ENCODE results near the gene ZNF441.
"Not testable (repeated sequence)": the region's sequence is repeated elsewhere in the genome, so short reads cannot be mapped to it uniquely, and the experiment has no call there.

The ZNF441 gene

DNA sequence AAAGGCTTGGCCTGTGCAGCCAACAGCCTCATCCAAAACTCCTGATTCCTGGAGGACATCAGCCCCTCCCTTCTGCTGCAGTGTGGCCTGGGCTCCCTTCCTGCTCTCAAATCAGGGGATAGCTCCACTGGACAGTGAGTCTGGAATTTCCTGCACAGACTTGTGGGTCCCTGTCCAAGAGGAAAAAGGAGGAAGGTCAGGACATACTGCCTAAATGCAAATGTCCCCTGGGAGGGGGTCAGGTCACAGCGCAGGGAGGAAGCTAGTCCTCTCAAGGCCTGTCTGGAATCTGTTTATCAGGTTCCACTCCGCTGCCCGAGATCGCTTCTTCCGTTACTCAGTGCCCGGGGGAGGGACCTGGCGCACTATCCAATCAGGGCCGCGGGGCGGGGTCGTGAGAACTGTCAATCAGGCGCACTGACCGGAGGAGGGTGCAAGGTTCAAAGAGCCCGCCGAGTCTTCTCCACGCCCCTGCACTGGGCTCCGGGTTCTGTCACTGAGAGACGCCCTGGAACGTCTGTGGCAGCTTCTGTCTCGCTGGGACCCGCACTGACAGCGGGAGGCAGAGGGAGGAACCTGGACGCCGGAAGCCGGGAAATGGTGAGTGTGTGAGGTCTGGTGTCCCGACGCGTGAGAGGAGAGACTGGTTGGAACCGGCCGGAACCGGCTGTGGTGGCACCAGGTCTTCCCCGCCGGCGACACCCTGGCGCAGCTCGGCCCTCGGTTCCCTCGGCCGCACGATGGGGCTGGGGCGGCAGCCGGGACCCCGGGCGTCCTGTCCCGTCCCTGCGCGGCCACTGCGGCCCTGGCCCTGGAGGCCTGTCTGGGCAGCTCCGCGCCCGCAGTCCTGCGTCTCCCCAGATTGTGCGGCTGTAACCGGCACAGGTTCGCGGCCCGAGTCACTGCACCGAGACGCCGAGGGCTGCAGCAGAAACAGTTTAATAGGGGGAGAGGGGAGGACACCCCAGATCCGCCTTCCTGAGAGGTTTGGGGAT is at the start of gene ZNF441:
ZNF441 (plus strand) TSS at position 404 of the 995 bp plus-strand sequence; CDS start at position 598, 194 bp downstream.
- FAIRE-seq (peak; percentile 94), DNase-seq (ENCODE audit: insufficient read length, low spot score) (peak; percentile 72)

DNA sequence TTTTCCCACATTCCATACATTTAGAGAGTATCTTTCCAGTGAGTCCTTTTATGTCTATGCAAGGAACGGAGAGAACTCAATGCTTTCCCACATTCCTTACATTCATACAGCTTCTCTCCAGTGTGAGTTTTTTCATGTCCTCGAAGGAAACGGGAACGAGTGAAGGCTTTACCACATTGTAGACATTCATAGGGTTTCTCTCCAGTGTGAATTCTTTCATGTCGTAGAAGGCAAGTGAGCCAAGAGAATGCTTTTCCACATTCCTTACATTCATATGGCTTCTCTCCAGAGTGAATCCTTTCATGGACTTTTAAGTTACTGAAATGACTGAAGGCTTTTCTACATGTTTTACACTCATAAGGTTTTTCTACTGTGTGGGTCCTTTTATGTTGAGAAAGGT is 45.1 kb upstream of the ZNF441 start:
- FAIRE-seq (no peak), DNase-seq (ENCODE audit: insufficient read length, low spot score) (no peak)

DNA sequence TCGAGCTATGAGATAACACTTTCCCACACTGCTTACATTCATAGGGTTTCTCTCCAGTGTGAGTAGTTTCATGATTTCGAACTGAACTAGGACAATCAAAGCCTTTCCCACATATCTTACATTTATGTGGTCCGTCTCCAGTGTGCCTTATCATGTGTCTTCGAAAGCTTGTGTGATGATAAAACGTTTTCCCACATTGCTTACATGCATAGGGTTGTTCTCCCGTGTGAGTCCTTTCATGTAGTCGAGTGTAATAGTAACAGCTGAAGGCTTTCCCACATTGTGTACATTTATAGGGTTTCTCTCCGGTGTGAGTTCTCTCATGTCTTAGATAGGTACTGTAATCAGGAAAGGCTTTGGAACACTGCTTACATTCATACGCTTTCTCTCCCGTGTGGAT is 44.4 kb upstream of the ZNF441 start:
- DNase-seq (ENCODE audit: insufficient read length, low spot score) (no peak), FAIRE-seq (no peak)

DNA sequence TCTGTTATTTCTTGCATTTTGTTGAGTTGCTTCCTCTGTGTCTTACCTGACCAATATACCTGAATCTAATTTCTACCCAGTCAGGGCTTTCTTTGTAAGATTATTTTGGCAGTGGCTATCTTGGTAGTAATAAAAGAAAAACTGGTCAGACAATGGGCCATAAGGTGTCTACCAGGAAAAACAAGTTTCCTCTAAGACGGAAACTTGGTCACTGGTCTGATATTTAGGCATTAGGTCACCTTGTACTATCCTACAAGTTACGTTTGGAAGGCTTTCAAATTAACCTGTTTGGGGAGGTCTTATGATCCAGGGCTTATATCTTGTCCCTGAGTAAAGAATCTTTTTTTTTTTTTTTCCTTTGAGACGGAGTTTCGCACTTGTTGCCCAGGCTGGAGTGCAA is 37.2 kb upstream of the ZNF441 start:
- FAIRE-seq (no peak), DNase-seq (ENCODE audit: insufficient read length, low spot score) (no peak)

DNA sequence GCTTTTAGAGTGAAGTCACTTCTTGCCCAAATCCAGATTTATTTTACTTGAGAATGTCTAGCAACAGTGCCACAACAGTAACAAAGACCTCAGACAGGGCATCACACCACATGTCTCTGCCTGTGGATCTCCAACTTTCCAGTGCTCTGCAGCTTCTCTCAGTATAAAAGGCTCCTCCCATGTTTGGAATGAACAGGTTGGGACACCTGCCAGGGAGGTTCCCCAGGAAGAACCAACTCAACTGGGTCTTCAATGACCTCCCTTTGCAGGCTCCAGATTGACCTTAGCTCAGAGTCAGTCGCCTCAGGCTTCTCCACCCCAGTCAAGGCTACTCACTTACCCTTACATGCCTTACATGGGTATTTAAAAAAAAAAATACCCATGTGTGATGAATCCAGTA is 31.4 kb upstream of the ZNF441 start:
- no peak for DNase-seq (ENCODE audit: insufficient read length, low spot score)
- no peak for FAIRE-seq

DNA sequence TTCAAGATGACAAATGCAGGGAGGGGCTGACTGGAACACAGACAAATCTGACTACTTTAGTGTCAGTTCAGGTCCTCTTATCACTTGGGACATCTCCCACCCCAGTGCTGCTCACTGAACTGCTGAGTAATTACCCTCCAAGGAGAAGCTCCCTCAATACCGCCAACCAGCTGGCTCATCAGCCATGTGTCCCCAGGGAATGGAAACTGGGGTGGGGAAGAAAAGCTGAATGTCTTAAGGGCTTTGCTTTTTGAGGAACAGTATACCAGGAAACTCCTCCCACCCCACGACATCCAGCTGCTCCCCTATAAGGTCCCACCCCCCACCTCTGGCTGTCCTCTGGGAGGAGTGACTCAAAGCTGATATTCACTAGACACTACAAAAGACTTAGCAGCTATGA is 30.1 kb upstream of the ZNF441 start:
- DNase-seq (ENCODE audit: insufficient read length, low spot score) (peak; percentile 8), FAIRE-seq (no peak)

DNA sequence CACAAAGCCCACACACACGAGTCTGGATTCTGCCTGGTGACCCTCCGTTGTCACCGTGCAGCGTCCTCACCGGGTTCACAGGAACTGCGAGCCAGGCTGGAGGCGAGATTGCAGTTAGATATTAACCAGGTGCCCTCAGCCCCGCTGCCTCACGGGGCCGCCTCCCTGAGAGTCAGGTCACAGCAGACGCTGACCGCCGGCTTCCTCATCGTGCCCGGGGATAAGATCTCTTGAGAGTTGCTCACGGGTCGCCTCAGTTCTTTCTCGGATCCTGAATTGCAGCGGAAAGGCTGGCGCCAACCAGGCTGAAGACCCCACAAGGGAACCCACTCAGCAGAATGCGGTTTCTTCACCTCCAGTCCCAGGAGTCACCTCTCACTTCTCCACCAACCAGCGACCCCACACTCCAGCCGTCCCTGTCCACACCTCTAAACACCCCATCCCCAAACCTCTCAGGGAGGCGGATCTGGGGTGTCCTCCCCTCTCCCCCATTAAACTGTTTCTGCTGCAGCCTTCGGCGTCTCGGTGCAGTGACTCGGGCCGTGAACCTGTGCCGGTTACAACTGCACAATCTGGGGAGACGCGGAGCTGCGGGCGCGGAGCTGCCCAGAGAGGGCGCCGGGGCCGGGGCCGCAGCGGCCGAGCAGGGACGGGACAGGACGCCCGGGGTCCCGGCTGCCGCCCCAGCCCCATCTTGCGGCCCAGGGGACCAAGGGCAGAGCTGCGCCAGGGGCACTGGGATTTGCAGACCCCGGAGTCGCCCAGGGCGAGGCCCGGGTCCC is 28.6 kb upstream of the ZNF441 start:
- FAIRE-seq = peak; percentile 72
- DNase-seq (ENCODE audit: insufficient read length, low spot score) = peak; percentile 35

DNA sequence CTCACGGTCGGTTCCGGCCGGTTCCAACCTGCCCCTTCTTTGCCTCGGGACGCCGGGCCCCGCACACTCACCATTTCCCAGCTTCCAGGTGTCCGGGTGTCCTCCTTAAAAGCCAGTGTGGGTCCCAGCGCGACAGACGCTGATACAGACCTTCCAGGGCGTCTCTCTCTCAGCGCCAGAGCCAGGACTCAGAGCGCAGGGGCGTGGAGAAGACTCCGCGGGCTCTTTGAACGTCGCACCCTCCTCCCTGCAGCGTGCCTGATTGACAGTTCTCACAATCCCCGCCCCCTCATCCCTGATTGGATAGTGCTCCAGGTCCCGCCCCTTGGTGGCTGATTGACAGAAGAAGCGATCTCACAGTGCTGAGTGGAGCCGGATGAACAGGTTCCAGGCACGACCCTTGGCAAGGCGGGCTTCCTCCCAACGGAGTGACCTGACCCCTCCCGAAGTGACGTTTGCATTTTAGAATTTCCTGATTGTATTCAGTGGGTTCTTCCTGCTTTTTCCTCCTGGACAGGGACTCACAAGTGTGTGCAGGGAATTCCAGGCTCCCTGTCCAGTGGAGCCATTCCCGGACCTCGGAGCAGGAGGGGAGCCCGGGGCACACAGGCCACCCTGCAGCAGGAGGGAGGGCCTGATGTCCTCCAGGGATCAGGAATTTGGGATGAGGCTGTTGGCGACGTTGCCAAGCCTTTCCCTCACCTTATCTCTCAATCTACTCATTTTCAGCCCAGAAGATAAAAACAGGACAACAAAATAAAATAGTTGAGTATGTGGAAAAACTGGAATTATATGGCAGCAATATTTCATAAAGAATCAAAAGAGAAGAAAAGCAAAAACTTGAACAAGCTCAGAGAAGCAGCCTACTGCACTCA is 27.8 kb upstream of the ZNF441 start, which contains the start of gene ZNF823:
ZNF823 (minus strand) TSS at position 201 of the 875 bp plus-strand sequence; CDS start at position 74, 127 bp downstream.
- FAIRE-seq (peak; percentile 97), DNase-seq (ENCODE audit: insufficient read length, low spot score) (peak; percentile 79)

DNA sequence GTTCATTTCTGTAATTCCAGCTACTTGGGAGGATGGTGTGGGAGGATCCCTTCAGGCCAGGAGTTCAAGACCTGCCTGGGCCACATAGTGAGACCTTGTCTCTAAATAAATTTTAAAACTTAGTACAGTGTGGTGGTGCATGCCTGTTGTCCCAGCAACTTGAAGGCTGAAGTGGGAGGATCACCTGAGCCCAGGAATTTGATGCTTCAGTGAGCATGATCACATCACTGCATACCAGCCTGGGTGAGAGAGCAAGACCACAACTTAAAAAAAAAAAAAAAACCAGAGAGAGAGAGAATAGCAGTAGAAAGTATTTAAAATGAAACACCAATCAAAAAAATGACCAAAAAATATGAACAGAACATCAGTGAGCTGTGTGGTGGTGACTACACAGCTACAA is 20.9 kb upstream of the ZNF441 start:
- DNase-seq (ENCODE audit: insufficient read length, low spot score) = no peak
- FAIRE-seq = no peak

DNA sequence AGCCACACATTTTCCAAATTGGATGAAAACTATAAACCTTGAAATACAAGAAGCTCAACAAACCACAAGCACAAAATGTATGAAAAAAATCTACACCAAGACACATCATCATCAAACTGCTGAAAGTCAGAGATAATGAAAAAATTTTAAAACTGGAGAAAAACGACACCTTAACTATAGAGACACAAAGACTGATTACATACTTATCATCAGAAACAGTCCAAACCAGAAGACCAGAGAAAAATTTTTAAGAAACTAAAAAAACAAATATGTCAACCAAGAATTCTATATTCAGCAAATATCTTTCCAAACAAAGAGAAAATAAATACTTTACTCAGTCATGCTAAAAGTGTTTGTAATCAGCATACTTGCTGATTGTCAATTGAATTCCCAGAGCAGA is 19.5 kb upstream of the ZNF441 start:
- DNase-seq (ENCODE audit: insufficient read length, low spot score) = no peak
- FAIRE-seq = no peak

DNA sequence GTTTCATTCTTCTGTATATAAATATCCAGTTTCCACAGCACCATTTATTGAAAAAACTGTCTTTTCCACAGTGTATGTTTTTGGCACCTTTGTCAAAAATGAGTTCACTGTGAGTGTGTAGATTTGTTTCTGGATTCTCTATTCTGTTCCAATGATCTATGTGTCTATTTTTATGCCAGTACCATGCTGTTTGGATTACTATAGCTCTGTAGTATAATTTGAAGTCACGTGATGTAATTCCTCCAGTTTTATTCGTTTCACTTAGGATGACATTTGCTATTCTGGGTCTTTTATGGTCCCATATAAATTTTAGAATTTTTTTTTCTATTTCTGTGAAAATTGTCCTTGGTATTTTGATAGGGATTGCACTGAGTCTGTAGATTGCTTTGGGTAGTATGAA is 17.0 kb upstream of the ZNF441 start:
- no peak for DNase-seq (ENCODE audit: insufficient read length, low spot score)
- no peak for FAIRE-seq

DNA sequence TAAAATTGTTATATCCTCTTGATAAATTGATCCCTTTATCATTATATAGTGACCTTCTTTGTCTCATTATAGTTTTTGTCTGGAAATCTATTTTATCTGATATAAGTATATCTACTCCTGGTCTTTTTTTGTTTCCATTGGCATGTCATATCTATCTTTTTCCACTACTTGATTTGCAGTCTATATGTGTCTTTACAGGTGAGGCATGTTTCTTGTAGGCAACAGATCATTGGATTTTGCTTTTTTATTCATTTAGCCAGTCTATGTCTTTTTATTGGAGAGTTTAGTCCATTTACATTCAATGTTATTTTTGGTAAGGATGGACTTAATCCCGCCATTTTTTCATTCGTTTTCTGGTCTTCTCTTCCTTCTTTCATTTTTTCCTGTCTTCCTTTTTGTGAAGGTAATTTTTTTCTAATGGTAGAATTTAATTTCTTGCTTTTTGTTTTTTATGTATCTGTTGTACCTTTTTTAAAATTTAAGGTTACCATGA is 14.5 kb upstream of the ZNF441 start:
- DNase-seq (ENCODE audit: insufficient read length, low spot score) (no peak), FAIRE-seq (no peak)

DNA sequence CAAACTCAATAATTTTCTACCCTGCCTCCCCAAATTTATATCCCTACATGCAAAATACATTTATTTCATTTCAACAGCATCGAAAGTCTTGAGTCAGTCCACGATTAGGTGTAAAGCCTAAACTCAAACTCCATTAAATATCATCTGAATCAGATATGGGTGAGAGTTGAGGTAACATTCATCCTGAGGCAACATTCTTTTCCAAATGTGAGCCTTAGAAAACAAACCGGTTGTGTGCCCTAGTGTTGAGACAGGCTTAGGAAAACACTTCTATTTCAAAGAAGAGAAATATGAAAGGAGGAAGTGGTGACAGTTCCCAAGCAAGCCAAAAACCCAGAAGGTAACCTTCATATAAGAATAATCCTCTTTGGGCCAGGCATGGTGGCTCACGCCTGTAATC is 12.1 kb upstream of the ZNF441 start:
- FAIRE-seq = no peak
- no peak for DNase-seq (ENCODE audit: insufficient read length, low spot score)

DNA sequence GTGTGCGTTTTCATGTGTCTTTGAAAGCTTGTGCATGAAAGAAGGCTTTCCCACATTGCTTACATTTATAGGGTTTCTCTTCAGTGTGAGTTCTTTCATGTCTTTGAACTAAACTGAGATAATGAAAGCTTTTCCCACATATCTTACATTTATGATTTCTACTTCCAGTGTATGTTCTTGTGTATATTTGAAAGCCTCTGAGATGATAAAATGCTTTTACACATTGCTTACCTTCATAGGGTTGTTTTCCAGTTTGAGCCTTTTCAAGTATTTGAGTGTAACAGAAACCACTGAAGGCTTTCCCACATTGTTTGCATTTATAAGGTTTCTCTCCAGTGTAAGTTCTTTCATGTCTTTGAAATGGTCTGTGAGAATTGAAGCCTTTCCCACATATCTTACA is 9.8 kb upstream of the ZNF441 start:
- FAIRE-seq (no peak), DNase-seq (ENCODE audit: insufficient read length, low spot score) (no peak)

DNA sequence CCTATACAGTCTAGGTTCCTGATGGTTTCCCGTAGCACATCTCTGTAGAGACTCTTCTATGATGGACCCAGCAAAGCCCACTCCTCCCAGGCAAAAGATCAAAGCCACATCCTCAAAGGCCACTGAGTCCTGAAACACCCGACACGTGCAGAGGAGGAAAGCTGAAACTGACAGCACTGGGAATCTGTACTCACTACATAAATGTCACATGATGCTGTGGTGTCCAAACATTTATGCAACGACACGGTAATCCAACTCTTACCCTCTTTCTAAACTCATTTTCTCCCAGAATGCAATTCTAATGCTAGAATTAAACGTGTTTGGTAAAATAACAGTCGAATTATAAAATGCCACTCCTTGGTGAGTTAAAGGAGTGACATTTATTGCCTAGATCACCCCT is 7.0 kb upstream of the ZNF441 start:
- DNase-seq (ENCODE audit: insufficient read length, low spot score) = no peak
- FAIRE-seq = no peak

DNA sequence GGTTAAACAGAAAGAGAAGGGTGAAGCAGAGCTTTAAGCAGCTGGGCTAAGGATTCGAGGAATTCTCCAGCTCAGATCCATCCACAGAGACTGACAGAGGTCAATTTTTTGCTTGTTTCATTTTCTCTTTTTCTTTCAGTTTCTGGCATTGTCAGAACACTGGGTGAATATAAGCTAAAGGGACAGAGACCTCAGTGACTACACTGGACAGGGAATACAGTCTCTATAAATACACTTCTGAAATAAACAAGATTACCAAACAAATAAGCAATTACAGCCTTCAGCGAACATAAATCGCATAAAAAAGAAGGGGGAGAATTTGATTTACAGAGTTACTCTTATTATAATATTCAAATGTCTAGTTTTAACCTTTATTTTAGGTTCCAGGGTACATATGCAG is 3.7 kb upstream of the ZNF441 start:
- no peak for DNase-seq (ENCODE audit: insufficient read length, low spot score)
- no peak for FAIRE-seq

DNA sequence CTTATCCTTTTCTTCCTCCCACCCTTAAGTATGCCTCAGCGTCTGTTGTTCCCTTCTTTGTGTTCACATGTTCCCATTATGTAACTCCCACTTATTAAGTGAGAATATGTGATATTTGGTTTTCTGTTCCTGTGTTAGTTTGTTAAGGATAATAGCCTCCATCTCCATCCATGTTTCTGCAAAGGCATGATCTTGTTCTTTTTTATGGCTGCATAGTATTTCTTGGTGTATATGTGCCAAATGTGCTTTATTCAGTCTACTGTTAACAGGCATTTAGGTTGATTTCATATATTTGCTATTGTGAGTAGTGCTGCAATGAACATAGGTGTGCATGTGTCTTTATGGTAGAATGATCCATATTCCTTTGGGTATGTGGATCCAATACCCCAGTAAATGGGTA is 3.2 kb upstream of the ZNF441 start:
- DNase-seq (ENCODE audit: insufficient read length, low spot score) (no peak), FAIRE-seq (no peak)

DNA sequence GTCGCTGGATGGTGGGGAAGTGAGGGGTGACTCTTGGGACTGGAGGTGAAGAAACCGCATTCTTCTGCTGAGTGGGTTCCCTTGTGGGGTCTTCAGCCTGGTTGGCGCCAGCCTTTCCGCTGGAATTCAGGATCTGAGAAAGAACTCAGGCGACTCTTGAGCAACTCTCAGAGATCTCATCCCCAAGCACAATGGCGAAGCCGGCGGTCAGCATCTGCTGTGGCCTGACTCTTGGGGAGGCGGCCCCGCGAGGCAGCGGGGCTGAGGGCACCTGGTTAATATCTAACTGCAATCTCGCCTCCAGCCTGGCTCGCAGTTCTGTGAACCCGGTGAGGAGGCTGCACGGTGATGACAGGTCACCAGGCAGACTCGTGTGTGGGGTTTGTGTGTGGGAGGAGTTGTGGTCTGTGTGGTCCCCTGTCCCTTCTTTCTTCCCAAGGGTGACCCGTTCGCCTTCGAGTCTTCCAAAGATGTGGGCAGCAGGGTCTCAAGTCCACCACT is 883 bp downstream of the ZNF441 start:
- FAIRE-seq (peak; percentile 83), DNase-seq (ENCODE audit: insufficient read length, low spot score) (peak; percentile 50)

DNA sequence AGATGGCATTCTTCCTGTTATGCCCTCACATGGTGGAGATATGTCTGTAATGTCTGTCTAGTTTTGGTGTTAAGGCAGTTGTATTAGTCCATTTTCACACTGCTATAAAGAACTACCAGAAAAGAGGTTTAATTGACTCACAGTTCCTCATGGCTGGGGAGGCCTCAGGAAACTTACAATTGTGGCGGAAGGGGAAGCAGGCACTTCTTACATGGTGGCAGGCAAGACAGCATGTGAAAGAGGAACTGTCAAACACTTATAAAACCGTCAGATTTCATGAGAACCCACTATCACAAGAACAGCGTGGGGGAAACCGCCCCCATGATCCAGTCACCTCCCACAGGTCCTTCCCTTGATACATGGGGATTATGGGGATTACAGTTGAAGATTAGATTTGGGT is 3.2 kb downstream of the ZNF441 start:
- FAIRE-seq = no peak
- DNase-seq (ENCODE audit: insufficient read length, low spot score) = no peak

DNA sequence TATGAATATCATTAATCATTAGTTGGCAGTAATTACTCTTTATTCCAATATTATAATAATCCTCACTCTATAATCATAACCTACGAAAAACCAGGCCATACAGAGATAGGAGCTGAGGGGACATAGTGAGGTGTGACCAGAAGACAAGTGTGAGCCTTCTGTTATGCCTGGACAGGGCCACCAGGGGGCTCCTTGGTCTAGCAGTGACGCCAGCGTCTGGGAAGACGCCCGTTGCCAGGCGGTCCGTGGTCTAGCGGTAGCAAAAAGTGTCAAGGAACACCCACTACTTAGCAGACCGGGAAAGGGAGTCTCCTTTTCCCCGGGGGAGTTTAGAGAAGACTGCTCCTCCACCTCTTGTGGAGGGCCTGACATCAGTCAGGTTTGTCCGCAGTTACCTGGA is 4.7 kb downstream of the ZNF441 start:
- DNase-seq (ENCODE audit: insufficient read length, low spot score); FAIRE-seq: not testable (repeated sequence)
